OCI-LY1 (cell line): ENCODE data around the gene C12orf43.

Source experiments
- EZH2 ChIP-seq: fragments of 200-600 bp; sonication (generic), shearing (Covaris generic); IDR thresholded peaks from 2 replicates; pipeline ENCODE4 v1.8.0; 2017; ENCODE audit warnings: borderline replicate concordance, mixed run types, mild to moderate bottlenecking, antibody characterized with exemption, low read length, moderate library complexity, mixed read lengths
- TF ChIP-seq, protein P1 (sequence below): fragments of 200-600 bp; sonication (generic), shearing (Covaris generic); IDR thresholded peaks from 2 replicates; pipeline ENCODE4 v1.5.1; 2017; ENCODE audit warnings: mild to moderate bottlenecking, antibody characterized with exemption, low read length, moderate library complexity, mixed read lengths

DNA sequence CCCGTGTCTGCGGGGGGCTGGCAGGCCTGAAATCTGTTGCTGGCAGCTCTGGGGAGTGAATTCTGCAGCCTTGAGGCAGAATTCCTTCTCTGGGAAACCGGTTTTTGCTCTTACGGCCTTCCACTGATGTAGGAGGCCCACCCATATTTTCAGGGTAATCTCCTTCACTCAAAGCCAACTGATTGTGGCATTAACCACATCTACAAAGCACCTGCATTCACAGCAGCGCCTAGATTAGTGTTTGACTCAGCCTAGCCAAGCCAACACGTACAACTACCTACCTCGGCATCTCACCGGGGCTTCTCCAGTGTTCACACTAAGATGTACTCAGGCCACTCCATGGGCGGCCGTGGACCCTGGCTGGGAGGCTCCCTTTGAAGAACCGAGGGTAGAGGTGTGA is 15.8 kb downstream of the C12orf43 start:
- TF ChIP-seq, protein P1, sequence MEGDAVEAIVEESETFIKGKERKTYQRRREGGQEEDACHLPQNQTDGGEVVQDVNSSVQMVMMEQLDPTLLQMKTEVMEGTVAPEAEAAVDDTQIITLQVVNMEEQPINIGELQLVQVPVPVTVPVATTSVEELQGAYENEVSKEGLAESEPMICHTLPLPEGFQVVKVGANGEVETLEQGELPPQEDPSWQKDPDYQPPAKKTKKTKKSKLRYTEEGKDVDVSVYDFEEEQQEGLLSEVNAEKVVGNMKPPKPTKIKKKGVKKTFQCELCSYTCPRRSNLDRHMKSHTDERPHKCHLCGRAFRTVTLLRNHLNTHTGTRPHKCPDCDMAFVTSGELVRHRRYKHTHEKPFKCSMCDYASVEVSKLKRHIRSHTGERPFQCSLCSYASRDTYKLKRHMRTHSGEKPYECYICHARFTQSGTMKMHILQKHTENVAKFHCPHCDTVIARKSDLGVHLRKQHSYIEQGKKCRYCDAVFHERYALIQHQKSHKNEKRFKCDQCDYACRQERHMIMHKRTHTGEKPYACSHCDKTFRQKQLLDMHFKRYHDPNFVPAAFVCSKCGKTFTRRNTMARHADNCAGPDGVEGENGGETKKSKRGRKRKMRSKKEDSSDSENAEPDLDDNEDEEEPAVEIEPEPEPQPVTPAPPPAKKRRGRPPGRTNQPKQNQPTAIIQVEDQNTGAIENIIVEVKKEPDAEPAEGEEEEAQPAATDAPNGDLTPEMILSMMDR, result no peak
- no peak for TF ChIP-seq EZH2
